ENCODE data around the gene BARD1.
"Not testable (repeated sequence)": the region's sequence is repeated elsewhere in the genome, so short reads cannot be mapped to it uniquely, and the experiment has no call there.

BARD1 gene

DNA sequence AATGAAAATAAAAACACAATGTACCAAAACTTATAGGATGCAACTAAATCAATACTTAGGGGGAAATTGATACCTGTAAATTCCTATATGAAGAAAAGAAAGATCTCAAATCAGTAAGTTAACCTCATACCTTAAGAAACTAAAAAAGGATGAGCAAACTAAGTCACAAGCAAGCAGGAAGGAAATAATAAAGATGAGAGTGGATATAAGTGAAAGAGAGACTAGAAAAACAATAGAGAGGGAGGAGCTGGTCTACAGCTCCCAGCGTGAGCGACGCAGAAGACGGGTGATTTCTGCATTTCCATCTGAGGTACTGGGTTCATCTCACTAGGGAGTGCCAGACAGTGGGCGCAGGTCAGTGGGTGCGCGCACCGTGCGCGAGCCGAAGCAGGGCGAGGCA lies 125.9 kb downstream of the BARD1 start:
- CTCF ChIA-PET; H3K9me3 ChIP-seq (ENCODE audit: control extremely low read depth in 1 of 5, control insufficient read depth in 4 of 5, insufficient read depth in 2 of 5, low read depth in 1 of 5, low read length in 4 of 5); H3K36me3 ChIP-seq (ENCODE audit: control insufficient read depth in 4 of 4, insufficient read depth in 4 of 4, low read length in 3 of 4); POLR2A ChIA-PET; H3K27ac ChIP-seq (ENCODE audit: insufficient read depth in 1 of 2, low read depth in 1 of 2, low read length in 2 of 2, poor library complexity in 1 of 2, severe bottlenecking in 2 of 2); H3K27me3 ChIP-seq (replicated peaks in 2 of 5; ENCODE audit: control insufficient read depth in 4 of 5, insufficient read depth in 5 of 5, low read length in 4 of 5); H3K4me1 ChIP-seq (ENCODE audit: control extremely low read depth in 1 of 4, control insufficient read depth in 4 of 4, insufficient read depth in 4 of 4, low read length in 3 of 4): not testable (repeated sequence)
- peak overlapping the region in 5 of 7 experiments; percentile 25 to 76 (median 51) for H3K4me3 ChIP-seq (ENCODE audit: control insufficient read depth in 1 of 7, extremely low read depth in 1 of 7, insufficient read depth in 4 of 7, low read depth in 2 of 7, low read length in 6 of 7)
- DNase-seq, result peak in 2 of 3 donors; percentile 22 to 25
- WGBS (ENCODE audit: insufficient coverage), result no CpG with 5 or more reads among the region's 12 CpGs

DNA sequence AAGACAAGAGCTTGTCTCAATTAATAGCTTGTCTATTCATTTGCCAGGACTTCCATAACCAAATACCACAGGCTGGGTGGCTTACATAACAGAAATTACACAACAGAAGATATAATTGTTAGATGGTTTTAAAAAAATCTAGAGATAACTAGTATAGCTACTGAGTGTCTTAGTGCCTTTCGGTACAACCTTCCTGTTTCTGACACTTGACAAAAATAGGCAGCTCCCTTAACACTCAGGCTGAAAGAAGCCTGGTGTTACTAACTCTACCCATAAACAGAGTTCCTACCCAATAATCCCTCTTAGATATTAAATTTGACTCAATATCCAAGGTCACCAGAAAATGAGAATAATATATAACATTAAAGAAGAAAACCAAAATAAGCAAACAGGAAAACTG lies 129.7 kb downstream of the BARD1 start:
- DNase-seq, result no peak
- CTCF ChIA-PET, result no interaction called here
- no CpG with 5 or more reads among the region's 1 CpG for WGBS (ENCODE audit: insufficient coverage)
- H3K27ac ChIP-seq (ENCODE audit: insufficient read depth in 1 of 2, low read depth in 1 of 2, low read length in 2 of 2, poor library complexity in 1 of 2, severe bottlenecking in 2 of 2), result no peak overlapping the region
- POLR2A ChIA-PET, result no interaction called here
- H3K36me3 ChIP-seq (ENCODE audit: control insufficient read depth in 4 of 4, insufficient read depth in 4 of 4, low read length in 3 of 4), result no peaks in the 10 kb centered on the region
- no peak overlapping the region for H3K4me3 ChIP-seq (ENCODE audit: control insufficient read depth in 1 of 7, extremely low read depth in 1 of 7, insufficient read depth in 4 of 7, low read depth in 2 of 7, low read length in 6 of 7)
- H3K9me3 ChIP-seq (ENCODE audit: control extremely low read depth in 1 of 5, control insufficient read depth in 4 of 5, insufficient read depth in 2 of 5, low read depth in 1 of 5, low read length in 4 of 5), result peaks cover 0 to 2% (median 0%) of the 10 kb centered on the region in 5 experiments
- no peaks in the 10 kb centered on the region for H3K27me3 ChIP-seq (replicated peaks in 2 of 5; ENCODE audit: control insufficient read depth in 4 of 5, insufficient read depth in 5 of 5, low read length in 4 of 5)
- H3K4me1 ChIP-seq (ENCODE audit: control extremely low read depth in 1 of 4, control insufficient read depth in 4 of 4, insufficient read depth in 4 of 4, low read length in 3 of 4), result no peaks in the 10 kb centered on the region

DNA sequence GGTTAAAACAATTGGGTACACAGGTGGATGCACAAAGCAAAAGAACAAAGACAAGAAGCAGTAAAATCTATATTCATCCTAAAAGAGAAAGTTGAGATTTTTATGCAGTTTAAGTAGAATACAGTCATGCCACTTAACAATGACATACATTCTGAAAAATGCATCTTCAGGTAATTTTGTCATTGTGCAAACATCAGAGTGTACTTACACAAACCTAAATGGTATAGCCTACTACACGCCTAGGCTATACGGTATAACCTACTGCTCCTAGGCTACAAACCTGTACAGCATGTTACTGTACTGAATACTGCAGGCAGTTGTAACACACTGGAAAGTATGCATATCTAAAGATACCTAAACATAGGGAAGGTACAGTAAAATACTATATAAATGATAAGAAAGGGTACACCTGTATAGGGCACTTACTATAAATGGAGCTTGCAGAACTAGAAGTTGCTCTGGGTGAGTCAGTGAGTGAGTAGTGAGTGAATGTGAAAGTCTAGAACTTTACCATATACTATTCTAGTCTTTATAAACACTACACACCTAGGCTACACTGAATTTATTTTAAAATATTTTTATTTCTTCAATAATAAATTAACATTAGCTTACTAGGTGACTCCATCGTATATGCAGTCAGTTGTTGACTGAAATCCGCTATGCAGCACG lies 132.9 kb downstream of the BARD1 start:
- no peak for DNase-seq
- POLR2A ChIA-PET, result no interaction called here
- peaks cover 0 to 2% (median 0%) of the 10 kb centered on the region in 5 experiments for H3K9me3 ChIP-seq (ENCODE audit: control extremely low read depth in 1 of 5, control insufficient read depth in 4 of 5, insufficient read depth in 2 of 5, low read depth in 1 of 5, low read length in 4 of 5)
- no peaks in the 10 kb centered on the region for H3K27me3 ChIP-seq (replicated peaks in 2 of 5; ENCODE audit: control insufficient read depth in 4 of 5, insufficient read depth in 5 of 5, low read length in 4 of 5)
- CTCF ChIA-PET, result interaction anchor here (0.7 to 1.0 kb wide), 2 partner anchors 23 to 101 kb away, joined by 3 read pairs; no protein-coding TSS in a partner anchor
- H3K27ac ChIP-seq (ENCODE audit: insufficient read depth in 1 of 2, low read depth in 1 of 2, low read length in 2 of 2, poor library complexity in 1 of 2, severe bottlenecking in 2 of 2), result no peak overlapping the region
- H3K4me3 ChIP-seq (ENCODE audit: control insufficient read depth in 1 of 7, extremely low read depth in 1 of 7, insufficient read depth in 4 of 7, low read depth in 2 of 7, low read length in 6 of 7), result no peak overlapping the region
- H3K4me1 ChIP-seq (ENCODE audit: control extremely low read depth in 1 of 4, control insufficient read depth in 4 of 4, insufficient read depth in 4 of 4, low read length in 3 of 4), result no peaks in the 10 kb centered on the region
- 60% methylated on average over 1 of the region's 5 CpGs for WGBS (ENCODE audit: insufficient coverage)
- no peaks in the 10 kb centered on the region for H3K36me3 ChIP-seq (ENCODE audit: control insufficient read depth in 4 of 4, insufficient read depth in 4 of 4, low read length in 3 of 4)
